ENCODE results near the gene TCEA2.

The TCEA2 gene

GRCh38 chr20:64071341-64072332, 8.6 kb downstream of the TCEA2 start:
- in situ Hi-C loops (cut with HindIII; ENCODE audit: low pct_ligation_motif_present, low pct_unique_long_range_greater_than_20kb, low sequenced_read_pairs), result no loop called here
- no peak for DNase-seq

DNA sequence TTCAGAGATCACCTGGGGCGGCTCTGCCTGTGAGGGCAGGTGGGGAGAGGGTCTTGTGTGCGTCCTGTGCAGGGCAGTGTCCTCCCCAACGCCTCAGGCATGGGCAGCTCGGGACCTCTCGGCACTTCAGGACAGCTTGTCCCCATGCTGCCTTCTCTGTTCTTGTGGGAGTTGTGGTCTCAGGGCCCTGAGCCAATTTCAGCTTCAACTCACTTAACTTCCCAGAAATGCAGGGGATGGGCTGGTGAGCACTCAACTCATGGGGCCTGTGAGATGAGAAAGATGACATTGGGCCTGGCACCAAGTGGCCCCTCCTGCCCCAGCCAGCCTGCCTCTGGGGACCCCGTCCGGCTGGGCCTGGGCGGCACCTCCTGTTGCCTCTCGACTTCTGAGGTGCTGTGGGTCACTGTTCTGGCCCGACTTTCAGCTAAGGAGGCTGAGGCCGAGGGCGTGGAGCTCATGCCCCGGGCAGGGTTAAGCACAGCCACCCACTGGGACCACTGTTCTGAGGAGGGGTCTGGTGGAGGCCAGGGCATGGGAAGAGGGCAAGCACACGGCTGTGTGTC, 9.6 kb downstream of the TCEA2 start:
- DNase-seq, result no peak
- in situ Hi-C loops (cut with HindIII; ENCODE audit: low pct_ligation_motif_present, low pct_unique_long_range_greater_than_20kb, low sequenced_read_pairs), result no loop called here

- in situ Hi-C loops (cut with HindIII; ENCODE audit: low pct_ligation_motif_present, low pct_unique_long_range_greater_than_20kb, low sequenced_read_pairs), result no loop called here
- DNase-seq, result no peak
Observed at GRCh38 chr20:64073476-64074183, 10.6 kb downstream of the TCEA2 start.

- DNase-seq, result no peak
- in situ Hi-C loops (cut with HindIII; ENCODE audit: low pct_ligation_motif_present, low pct_unique_long_range_greater_than_20kb, low sequenced_read_pairs), result no loop called here
Observed at GRCh38 chr20:64074184-64074789, 11.3 kb downstream of the TCEA2 start.

DNA sequence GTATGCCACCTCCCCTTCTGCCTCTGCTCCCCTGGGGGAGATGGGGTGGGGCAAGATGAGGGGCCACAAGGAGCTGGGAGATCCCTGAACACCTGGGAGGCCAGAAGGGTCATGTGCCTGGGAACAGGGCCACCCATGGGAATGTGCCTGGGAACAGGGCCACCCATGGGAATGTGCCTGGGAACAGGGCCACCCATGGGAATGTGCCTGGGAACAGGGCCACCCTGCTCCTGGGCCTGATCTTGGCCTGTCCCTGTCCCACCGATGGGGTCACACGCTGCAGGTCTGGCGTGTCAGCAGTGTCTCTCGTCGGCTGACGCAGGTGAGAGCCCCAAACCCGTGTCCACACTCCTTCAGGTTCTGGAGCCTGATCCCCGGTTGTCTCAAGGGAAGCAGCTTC, 12.0 kb downstream of the TCEA2 start:
- in situ Hi-C loops (cut with HindIII; ENCODE audit: low pct_ligation_motif_present, low pct_unique_long_range_greater_than_20kb, low sequenced_read_pairs), result no loop called here
- DNase-seq, result no peak

DNA sequence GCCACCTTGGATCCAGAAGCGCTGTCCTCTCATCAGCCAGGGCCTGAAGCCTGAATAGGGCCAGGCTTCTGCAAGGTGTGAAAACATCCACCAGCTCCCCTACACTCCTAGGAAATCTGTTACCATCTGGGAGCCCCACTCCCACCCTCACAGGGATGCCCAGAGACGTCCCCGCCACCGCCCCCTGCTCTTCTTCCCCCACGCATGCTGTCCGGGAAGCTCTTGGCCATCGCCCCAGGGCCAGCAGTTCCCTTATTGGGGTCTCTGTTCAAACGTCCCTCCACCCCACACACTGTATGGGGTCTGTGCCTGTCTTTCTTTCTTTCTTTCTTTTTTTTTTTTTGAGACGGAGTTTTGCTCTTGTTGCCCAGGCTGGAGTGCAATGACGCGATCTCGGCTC, 12.6 kb downstream of the TCEA2 start:
- DNase-seq, result no peak
- in situ Hi-C loops (cut with HindIII; ENCODE audit: low pct_ligation_motif_present, low pct_unique_long_range_greater_than_20kb, low sequenced_read_pairs), result no loop called here

GRCh38 chr20:64076061-64076997, 13.3 kb downstream of the TCEA2 start:
- no peak for DNase-seq
- in situ Hi-C loops (cut with HindIII; ENCODE audit: low pct_ligation_motif_present, low pct_unique_long_range_greater_than_20kb, low sequenced_read_pairs), result no loop called here

- in situ Hi-C loops (cut with HindIII; ENCODE audit: low pct_ligation_motif_present, low pct_unique_long_range_greater_than_20kb, low sequenced_read_pairs), result no loop called here
- no peak for DNase-seq
Observed at GRCh38 chr20:64077094-64077493, 14.1 kb downstream of the TCEA2 start.

- in situ Hi-C loops (cut with HindIII; ENCODE audit: low pct_ligation_motif_present, low pct_unique_long_range_greater_than_20kb, low sequenced_read_pairs), result no loop called here
- no peak for DNase-seq
Observed at GRCh38 chr20:64077541-64077875, 14.5 kb downstream of the TCEA2 start.

- no peak for DNase-seq
- in situ Hi-C loops (cut with HindIII; ENCODE audit: low pct_ligation_motif_present, low pct_unique_long_range_greater_than_20kb, low sequenced_read_pairs), result no loop called here
Observed at GRCh38 chr20:64077876-64078551, 15.0 kb downstream of the TCEA2 start.

- DNase-seq, result no peak
- in situ Hi-C loops (cut with HindIII; ENCODE audit: low pct_ligation_motif_present, low pct_unique_long_range_greater_than_20kb, low sequenced_read_pairs), result no loop called here
Observed at GRCh38 chr20:64078934-64079272, 15.9 kb downstream of the TCEA2 start.

DNA sequence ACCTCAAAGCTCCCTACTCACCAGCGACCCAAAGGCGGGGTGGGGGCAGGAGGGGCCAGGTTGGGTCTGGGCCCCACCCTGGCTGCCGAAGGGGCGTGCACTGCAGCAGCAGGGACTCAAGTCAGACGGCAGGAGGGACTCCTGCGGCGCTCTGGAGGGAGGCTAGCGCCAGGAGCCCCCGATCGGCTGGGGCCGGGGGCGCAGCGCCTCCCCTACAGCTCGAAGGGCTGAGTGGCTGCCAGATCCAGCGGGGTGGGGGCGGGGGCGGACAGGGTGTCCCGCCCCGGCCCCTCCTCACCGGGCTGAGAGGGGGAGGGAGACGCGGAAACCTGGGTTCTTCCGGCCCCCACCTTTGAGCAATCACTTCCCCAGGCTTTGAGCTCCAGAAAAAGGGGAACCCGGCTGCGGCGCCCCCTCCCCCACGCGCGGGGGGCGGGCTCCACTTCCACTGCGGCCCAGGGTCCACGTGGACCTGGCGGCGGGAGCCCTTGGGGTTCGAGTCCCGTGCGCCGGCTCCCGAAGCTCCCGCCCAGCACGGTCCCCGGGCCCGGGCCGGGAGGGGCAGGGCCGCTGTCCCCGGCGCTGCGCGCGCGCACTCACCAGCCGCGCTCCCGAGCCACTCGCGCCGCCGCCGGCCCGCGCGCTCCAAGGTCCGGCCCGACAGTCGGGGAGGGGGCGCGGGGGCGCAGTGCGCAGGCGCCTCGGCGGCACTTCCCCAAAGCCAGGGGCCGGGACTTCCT, 16.4 kb downstream of the TCEA2 start, which contains the start of gene RGS19:
Gene RGS19, minus strand, starts transcription at position 246 of the 740 bp plus-strand sequence. CDS start 2,632 bp downstream, outside the sequence.
- DNase-seq, result peak; percentile 73
- in situ Hi-C loops (cut with HindIII; ENCODE audit: low pct_ligation_motif_present, low pct_unique_long_range_greater_than_20kb, low sequenced_read_pairs), result no loop called here

- in situ Hi-C loops (cut with HindIII; ENCODE audit: low pct_ligation_motif_present, low pct_unique_long_range_greater_than_20kb, low sequenced_read_pairs), result no loop called here
Observed at GRCh38 chr20:64080013-64080812, 17.2 kb downstream of the TCEA2 start, which contains the start of gene OPRL1. TSS of gene OPRL1 (plus strand) at chr20:64080082. CDS start at chr20:64092721, 12,639 bp downstream.

GRCh38 chr20:64080813-64081623, 18.0 kb downstream of the TCEA2 start:
- DNase-seq, result no peak
- in situ Hi-C loops (cut with HindIII; ENCODE audit: low pct_ligation_motif_present, low pct_unique_long_range_greater_than_20kb, low sequenced_read_pairs), result no loop called here

More at GRCh38 chr20:64080013-64080812, 17.2 kb downstream of the TCEA2 start, which contains the start of gene OPRL1:
- DNase-seq, result no peak

GRCh38 chr20:64081624-64081964, 18.6 kb downstream of the TCEA2 start:
- in situ Hi-C loops (cut with HindIII; ENCODE audit: low pct_ligation_motif_present, low pct_unique_long_range_greater_than_20kb, low sequenced_read_pairs), result no loop called here
- DNase-seq, result no peak

All from ACHN (cell line).